ENCODE results near the gene PDPR.
"Not testable (repeated sequence)": the region's sequence is repeated elsewhere in the genome, so short reads cannot be mapped to it uniquely, and the experiment has no call there.

Gene PDPR

DNA sequence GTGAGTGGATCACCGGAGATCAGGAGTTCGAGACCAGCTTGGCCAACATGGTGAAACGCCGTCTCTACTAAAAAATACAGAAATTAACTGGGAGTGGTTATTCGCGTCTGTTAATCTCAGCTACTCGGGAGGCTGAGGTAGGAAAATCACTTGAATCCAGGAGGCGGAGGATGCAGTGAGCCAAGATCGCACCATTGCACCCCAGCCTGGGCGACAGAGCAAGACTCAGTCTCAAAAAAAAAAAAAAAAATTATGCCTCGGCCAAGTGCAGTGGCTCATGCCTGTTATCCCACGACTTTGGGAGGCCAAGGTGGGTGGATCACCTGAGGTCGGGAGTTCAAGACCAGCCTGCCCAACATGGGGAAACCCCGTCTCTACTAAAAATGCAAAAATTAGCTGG, 9.7 kb downstream of the PDPR start:
- DNase-seq (ENCODE audit: extremely low spot score, insufficient read length, low read depth); FAIRE-seq: not testable (repeated sequence)

DNA sequence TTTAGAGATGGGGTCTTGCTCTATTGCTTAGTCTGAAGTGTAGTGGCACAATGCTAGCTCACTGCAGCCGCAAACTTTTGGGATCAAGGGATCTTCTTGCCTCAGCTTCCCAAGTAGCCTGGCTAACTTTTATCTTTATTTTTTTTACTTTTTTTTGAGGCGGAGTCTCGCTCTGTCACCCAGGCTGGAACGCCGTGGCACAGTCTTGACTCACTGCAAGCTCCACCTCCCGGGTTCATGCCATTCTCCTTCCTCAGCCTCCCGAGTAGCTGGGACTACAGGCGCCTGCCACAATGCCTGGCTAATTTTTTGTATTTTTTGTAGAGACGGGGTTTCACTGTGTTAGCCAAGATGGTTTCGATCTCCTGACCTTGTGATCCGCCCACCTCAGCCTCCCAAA, 12.1 kb downstream of the PDPR start:
- not testable (repeated sequence) for FAIRE-seq; DNase-seq (ENCODE audit: extremely low spot score, insufficient read length, low read depth)

DNA sequence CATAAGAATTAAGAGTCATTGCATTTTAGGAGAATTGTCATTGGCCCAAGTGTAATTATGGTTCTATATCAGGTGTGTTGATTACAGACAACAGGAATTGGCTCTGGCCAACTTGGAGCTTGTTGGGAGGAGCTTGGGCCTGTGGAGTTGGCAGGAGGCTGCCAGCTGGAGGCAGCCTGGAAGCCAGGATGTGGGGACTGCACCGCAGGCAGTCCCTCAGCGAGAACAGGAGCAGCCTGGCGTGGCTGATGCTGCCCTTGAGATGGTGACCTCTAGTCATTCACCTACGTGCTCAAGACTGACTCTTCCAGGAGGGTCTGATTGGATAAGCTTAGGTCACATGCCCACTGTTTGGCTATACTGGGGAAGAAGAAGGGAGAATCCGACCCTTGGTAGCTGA, 13.6 kb downstream of the PDPR start:
- DNase-seq (ENCODE audit: extremely low spot score, insufficient read length, low read depth); FAIRE-seq: not testable (repeated sequence)

DNA sequence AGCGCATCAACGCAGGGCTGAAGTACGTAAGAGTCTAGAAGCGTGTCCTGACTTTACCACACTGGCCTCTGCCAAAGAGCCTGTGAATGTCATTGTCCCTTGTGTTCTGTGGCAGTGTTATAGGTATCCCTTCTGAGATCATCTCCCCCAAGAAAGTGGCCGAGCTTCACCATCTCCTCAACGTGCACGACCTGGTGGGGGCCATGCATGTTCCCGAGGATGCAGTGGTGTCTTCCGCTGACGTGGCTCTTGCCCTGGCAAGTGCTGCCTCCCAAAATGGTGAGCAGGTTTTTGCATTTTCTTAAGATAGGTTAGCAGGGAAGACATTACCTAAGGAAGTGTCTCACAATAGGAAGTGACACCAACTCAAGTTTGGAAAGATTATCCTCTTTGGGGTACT, 14.7 kb downstream of the PDPR start:
- not testable (repeated sequence) for FAIRE-seq

DNA sequence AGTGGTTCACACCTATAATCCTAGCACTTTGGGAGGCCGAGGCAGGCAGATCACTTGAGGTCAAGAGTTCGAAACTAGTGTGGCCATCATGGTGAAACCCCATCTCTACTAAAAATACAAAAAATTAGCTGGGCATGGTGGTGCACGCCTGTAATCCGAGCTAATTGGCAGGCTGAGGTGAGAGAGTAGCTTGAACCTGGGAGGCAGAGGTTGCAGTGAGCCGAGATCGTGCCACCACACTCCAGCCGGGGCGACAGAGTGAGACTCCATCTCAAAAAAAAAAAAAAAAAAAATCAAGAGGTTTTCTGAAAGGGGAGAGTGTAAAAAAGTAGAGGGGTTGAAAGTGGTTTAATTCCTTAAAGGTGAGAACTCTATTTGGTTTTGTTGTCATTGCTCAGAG, 21.7 kb downstream of the PDPR start:
- not testable (repeated sequence) for DNase-seq (ENCODE audit: extremely low spot score, insufficient read length, low read depth); FAIRE-seq

More for the DNA sequence above, 14.7 kb downstream of the PDPR start:
- not testable (repeated sequence) for DNase-seq (ENCODE audit: extremely low spot score, insufficient read length, low read depth)

DNA sequence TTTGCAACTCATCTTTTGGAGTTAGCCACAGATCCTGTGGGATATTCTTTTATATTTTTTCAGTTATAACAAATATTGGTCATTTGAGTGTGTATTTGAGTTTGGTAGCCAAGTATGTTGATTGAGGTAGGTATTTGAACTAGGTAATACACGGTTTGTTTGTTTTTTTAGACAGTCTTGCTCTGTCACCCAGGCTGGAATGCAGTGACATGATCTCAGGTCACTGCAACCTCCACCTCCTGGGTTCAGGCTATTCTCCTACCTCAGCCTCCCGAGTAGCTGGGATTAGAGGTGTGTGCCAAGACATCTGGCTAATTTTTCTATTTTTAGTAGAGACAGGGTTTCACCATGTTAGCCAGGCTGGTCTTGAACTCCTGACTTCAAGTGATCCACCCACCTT, 22.5 kb downstream of the PDPR start:
- DNase-seq (ENCODE audit: extremely low spot score, insufficient read length, low read depth); FAIRE-seq: not testable (repeated sequence)

DNA sequence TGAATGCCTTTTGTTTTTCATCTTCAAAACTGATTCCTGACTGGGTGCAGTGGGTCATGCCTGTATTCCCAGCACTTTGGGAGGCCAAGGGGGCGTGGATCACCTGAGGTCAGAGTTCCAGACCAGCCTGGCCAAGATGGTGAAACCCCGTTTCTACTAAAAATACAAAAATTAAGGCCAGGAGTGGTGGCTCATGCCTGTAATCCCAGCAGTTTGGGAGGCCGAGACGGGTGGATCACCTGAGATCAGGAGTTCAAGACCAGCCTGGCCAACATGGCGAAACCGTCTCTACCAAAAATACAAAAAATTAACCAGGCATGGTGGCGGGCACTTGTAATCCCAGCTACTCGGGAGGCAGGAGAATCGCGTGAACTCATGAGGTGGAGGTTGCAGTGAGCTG, 28.6 kb downstream of the PDPR start:
- DNase-seq (ENCODE audit: extremely low spot score, insufficient read length, low read depth); FAIRE-seq: not testable (repeated sequence)

DNA sequence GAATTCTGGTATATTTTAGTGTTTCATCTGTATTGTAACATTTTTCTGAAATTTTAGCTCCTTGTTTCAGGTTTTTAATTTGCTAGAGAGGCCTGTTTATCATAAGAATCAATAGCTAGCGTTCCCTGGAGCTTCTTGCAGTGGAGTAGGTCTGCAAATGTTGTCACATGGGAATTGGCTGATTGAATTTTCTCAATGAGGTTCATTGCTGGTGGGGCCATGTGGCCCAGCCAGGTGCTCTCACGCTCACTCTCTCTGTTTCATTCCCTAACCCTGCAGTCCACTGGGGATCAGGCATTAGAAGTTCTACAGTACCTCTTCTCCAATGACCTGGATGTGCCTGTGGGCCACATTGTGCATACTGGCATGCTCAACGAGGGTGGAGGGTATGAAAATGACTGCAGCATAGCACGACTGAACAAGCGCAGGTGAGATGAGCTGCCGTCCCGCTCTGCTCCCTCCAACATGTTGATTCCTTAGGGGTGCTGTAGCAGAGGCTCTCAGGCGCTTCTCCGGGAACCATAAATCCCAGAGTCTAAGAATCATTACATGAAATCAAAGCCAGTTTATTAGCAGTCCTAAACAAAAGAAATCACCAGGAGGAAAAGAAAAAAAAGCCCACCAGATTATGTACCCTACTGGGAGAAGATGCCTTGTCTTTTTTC, 29.2 kb downstream of the PDPR start:
- not testable (repeated sequence) for DNase-seq (ENCODE audit: extremely low spot score, insufficient read length, low read depth); FAIRE-seq

DNA sequence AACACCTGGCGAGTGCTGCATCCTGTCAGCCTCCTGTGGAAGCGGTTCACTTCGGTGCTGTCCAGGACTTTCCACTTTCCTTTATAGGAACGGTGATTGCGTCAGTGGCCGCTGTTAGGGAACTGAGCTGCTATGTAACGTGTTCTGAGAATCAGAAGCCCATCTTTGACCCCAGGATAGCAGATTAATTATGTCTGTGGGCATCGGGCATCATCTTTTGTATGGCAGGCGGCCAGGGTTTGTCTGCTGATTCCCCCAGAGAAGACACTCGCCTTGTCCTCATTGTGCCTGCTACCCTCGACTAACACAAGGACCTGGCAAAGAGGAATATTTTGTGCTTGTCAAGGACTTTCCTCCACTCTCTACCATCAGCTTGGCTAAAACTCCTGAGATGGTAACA, 33.7 kb downstream of the PDPR start:
- not testable (repeated sequence) for FAIRE-seq

DNA sequence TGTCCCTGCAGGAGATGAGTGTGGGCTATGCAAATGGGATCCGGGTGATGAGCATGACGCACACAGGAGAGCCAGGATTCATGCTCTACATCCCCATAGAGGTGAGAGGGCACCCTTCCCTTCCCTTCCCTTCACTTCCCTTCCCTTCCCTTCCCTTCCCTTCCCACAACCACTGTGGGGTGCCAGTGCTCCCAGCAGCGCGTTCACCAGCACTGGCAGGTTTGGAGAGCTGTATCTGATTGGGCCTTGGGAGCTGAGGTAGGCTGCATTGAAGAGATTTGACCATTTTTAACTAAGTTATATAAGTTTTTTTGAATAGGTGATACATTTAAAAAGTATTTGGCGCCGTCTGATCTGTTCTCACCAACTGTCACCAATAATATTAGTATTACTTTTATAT, 34.3 kb downstream of the PDPR start:
- DNase-seq (ENCODE audit: extremely low spot score, insufficient read length, low read depth); FAIRE-seq: not testable (repeated sequence)

More for the DNA sequence above, 33.7 kb downstream of the PDPR start:
- not testable (repeated sequence) for DNase-seq (ENCODE audit: extremely low spot score, insufficient read length, low read depth)

DNA sequence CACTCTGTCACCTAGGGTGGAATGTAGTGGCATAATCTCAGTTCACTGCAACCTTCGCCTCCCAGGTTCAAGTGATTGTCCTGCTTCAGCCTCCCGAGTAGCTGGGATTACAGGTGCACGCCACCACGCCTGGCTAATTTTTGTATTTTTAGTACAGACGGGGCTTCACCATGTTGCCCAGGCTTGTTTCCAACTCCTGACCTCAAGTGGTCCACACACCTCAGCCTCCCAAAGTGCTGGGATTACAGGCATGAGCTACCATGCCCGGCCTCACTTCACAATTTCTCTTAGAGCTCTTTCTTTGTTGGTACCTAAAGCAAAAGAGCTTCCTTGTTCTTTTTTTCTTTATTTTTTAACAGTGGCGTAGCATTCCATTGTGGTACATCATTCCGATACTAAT, 35.2 kb downstream of the PDPR start:
- DNase-seq (ENCODE audit: extremely low spot score, insufficient read length, low read depth); FAIRE-seq: not testable (repeated sequence)

DNA sequence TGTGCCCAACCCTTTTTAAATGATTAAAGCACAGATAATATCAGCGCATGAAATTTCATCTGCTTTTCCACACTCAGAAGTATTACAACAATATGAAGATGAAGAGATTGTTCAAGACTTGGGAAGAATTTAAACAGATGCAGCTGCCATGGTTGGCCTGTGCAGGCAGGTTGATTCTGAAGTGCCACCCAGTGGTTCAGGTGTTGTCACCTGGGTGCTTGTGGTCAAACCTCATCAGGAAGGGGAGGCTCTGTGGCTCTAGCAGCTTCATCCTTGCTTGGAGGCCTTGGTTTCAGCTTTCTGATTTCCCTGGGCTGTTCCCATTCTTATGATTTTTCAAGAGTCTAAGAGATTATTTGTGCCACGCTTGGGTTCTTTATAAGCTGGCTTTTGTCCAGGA, 37.3 kb downstream of the PDPR start:
- no peak for FAIRE-seq

DNA sequence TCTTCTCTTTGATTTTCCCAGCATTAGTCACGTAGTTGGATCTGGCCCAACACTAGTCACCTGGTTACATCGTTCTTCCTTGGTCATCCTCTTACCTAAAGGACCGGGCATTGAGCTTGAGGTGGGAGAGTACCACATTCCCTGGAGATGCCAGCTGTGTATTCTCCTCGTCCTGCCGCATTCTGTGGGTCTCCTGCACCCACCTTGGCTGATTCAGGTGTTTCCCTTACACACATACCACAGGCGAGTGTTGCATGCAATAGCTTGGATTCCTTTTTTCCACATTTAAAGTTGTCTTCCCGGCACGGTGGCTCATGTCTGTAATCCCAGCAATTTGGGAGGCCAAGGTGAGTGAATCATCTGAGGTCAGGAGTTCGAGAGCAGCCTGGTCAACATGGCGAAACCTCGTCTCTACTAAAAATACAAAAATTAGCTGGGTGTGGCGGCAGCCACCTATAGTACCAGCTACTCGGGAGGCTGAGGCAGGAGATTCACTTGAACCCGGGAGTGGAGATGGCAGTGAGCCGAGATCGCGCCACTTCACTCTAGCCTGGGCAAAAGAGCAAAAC, 37.9 kb downstream of the PDPR start:
- FAIRE-seq (no peak), DNase-seq (ENCODE audit: extremely low spot score, insufficient read length, low read depth) (no peak)

More for the DNA sequence above, 37.3 kb downstream of the PDPR start:
- no peak for DNase-seq (ENCODE audit: extremely low spot score, insufficient read length, low read depth)

DNA sequence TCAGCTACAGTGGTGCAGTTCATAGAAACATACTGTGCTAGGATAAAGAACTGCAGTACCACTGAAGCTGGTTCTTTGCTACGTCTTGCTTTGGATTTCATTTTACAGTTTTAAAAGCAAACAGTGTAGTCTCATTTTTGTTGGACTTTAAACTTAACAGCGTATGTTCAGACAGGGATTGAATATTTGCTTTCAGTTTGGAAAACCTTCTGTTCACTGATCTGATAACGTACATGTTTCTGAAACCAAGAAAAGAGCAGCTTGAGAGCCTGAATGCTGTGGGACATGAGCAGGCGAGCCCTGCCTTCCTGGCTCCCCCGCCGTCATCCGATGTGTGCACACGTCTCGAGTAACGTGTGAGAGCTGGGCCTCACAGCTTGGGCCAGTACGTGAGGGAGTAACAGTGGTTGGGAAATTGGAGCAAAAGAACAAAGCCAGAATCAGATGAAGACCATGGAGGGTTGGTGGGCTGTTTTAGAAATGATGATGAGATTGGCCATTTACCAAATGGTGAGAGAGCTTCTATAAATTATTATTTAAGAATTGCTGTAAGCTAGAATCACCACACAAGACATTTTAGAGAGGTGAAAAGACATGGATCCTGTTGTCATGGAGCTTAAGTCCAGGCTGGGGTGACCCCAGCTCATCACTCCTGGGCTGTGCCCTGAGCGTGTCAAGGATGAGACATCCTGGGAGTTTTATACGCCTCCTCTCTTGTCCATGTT, 38.6 kb downstream of the PDPR start:
- no peak for DNase-seq (ENCODE audit: extremely low spot score, insufficient read length, low read depth)
- no peak for FAIRE-seq

DNA sequence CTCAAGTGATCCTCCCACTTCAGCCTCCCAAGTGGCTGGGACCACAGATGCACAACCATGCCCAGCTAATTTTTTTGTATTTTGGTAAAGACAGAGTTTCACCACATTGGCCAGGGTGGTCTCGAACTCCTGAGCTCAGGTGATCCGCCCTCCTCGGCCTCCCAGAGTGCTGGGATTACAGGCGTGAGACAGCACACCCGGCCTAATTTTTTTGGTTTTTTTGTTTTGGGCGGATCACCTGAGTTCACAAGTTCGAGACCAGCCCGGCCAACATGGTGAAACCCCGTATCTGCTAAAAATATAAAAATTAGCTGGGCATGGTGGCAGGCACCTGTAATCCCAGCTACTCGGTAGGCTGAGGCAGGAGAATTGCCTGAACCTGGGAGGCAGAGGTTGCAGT, 40.6 kb downstream of the PDPR start:
- not testable (repeated sequence) for FAIRE-seq; DNase-seq (ENCODE audit: extremely low spot score, insufficient read length, low read depth)

DNA sequence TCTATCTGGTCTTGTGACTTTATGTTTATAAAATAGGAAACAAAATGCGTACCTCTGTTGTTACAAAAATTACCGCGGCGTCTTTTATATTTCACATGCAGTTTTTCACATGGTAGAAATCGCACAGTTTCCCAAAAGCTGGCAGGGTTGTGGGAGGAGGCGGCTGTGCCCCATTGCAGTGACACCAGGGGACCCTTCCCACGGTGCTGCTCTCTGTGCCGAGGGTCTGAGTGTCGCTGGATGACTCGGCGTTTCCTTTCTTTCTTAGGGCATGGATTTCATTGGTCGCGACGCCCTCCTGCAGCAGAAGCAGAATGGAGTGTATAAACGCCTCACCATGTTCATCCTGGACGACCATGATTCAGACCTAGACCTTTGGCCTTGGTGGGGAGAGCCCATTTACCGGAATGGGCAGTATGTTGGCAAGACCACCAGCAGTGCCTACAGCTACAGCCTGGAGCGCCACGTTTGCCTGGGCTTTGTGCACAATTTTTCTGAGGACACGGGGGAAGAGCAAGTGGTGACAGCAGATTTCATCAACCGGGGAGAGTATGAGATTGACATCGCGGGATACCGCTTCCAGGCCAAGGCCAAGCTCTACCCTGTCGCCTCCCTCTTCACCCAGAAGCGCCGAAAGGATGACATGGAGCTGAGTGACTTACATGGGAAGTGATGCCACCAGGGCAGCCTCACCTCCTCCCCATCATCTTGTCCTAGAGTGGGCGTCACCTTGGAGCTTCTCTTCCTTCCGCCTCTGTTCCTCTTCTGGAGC, 42.3 kb downstream of the PDPR start:
- no peak for FAIRE-seq

DNA sequence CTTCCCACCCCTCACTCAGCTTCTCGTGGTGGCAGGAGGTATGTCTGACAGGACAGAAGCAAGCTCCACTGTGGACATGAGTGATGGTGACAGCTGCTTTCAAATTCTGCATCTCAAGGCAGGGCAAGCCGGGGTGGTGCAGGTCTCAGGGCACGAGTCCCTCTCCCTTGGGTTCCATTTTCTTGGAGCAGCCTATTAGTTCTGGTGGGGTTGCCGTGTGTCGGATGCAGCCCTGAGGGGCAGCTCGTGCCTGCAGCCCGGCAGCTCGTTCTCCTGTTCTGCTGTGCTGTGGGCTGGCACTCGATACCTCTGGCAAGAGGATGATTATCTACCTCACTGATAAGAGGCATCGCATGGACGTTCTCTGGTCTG, 43.0 kb downstream of the PDPR start:
- no peak for FAIRE-seq

More for the DNA sequence above, 42.3 kb downstream of the PDPR start:
- DNase-seq (ENCODE audit: extremely low spot score, insufficient read length, low read depth): no peak

DNA sequence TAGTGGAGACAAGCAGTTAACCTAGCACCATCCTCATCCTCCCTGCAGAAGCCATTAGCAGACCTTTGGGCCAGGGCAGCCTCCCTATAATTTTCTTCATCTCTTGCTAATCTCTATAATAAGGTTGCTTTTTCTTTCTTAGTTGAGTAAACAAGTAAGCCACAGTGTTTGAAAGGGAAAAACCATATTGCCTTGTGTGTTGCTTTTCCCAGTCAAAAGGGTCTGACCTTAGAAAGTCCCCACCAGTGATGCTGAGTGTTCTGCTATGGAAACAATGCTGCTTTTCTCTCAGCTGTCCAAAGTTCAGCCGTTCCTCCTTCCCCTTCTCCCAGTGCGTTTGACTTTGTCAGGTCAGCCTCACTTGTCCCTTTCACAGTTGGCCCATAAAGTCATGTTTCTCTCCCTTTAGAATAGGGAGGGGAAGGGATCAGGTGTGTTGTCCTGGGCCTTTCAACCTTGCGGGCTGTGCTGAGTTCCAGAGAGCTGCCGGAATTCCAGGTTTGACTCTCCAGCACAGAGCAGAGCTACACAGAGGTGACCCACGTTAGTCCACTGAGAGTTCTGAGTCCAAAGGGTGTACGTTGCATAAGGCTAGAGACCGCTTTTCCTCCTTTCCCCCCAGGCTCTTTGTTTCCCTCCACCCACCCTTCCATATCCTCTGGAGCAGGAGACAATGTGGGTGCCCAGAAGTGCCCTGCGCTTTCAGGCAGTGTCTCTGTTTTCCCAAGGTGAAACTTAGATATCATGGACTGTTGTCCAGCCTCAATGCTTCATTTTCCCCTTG, 43.5 kb downstream of the PDPR start:
- DNase-seq (ENCODE audit: extremely low spot score, insufficient read length, low read depth): no peak
- no peak for FAIRE-seq

More for the DNA sequence above, 43.0 kb downstream of the PDPR start:
- no peak for DNase-seq (ENCODE audit: extremely low spot score, insufficient read length, low read depth)

DNA sequence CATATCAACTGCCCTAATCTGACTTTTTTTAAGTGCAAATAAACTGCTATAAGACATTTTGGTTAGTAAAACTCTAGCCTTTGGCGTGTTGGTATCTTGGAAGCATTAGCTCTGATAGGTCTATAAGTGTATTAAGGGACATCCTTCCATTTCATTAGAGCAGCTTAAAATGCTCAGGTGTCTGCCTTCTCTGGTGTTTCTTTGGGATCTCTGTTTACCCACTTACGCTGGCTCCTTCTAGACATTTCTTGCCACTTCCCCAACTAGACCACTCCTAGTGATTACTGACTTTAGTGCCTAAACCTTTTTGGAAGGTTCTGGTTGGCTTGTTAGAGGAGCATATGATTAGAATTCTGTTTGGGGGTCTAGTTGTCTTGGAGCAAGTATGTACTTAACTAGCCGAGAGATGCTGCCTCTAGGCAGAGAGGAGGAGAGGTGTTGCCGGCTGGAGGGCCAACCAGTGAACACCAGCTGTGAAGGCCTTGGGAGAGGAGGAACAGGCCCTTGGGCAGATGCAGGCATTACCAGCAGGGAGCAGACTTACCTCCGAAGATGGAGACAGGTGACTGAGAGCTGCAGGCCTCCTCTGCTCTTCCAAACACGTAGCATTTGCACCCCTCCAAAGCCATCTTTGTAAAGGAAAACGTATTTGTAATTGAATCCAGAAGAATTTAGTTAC, 44.3 kb downstream of the PDPR start:
- DNase-seq (ENCODE audit: extremely low spot score, insufficient read length, low read depth) (no peak), FAIRE-seq (no peak)
